Neural crest cell (in vitro differentiated cells): Measurements from ENCODE around the gene BLVRA. TPM values are rescaled to one million over a fixed set of nuclear protein-coding genes. Genes with fewer than 3 reads are reported as not detected.
A peak's percentile ranks its signal among the peaks of the same experiment; 100 is the strongest.
"Not testable (repeated sequence)": the region's sequence is repeated elsewhere in the genome, so short reads cannot be mapped to it uniquely, and the experiment has no call there.

ENCODE experiments used
- DNase-seq: peaks from one replicate; pipeline ENCODE4 v3.0.0; 2021; ENCODE audit warnings: low read depth, mixed read lengths, low spot score
- H3K27ac Mint-ChIP-seq: one replicate; pipeline ENCODE4 v1.8.0; 2021; ENCODE audit warnings: mild to moderate bottlenecking, mixed read lengths; ENCODE audit not compliant: unreplicated experiment
- H3K27me3 Mint-ChIP-seq: 2 replicates; pipeline ENCODE4 v1.8.0; 2021; ENCODE audit warnings: low read depth, mild to moderate bottlenecking, mixed read lengths
- H3K36me3 Mint-ChIP-seq: 2 replicates; pipeline ENCODE4 v1.8.0; 2021; ENCODE audit warnings: low read depth, mild to moderate bottlenecking, mixed read lengths
- H3K4me1 Mint-ChIP-seq: 2 replicates; pipeline ENCODE4 v1.8.0; 2021; ENCODE audit warnings: mixed read lengths
- H3K4me3 Mint-ChIP-seq: one replicate; pipeline ENCODE4 v1.8.0; 2021; ENCODE audit warnings: mild to moderate bottlenecking, mixed read lengths
- H3K9me3 Mint-ChIP-seq: 2 replicates; pipeline ENCODE4 v1.8.0; 2021; ENCODE audit warnings: mixed read lengths
- CTCF ChIP-seq: fragments of 200-600 bp; sonication (generic); conservative IDR thresholded peaks from 2 replicates; pipeline ENCODE4 v1.5.0; 2021; ENCODE audit warnings: antibody characterized with exemption, mild to moderate bottlenecking
- long read RNA-seq: library from polyadenylated mRNA; unstranded; transcript quantifications from one replicate; pipeline ENCODE4 v2.0.0, GENCODE V29; 2020
- total RNA-seq: library from RNA; stranded (reverse); gene quantifications from 2 replicates; pipeline ENCODE4 v1.2.1, GENCODE V29; 2021

Gene BLVRA
- total RNA-seq: 31.3 and 31.6 TPM in 2 replicates
- long read RNA-seq, transcript BLVRA-201 (8 exons, 1,071 nt): major isoform, 46 of 57 reads
- long read RNA-seq, transcript BLVRA-202 (9 exons, 1,161 nt): minor isoform, 5 of 57 reads
- long read RNA-seq, partial matches to known transcripts: 3 of 57 reads
- long read RNA-seq, other reads (novel, unspliced or antisense): 3 of 57 reads

- peak within 1 kb of the TSS; percentile 86 for H3K4me3 Mint-ChIP-seq
- peaks cover 28% of the 10 kb centered on the region for H3K27me3 Mint-ChIP-seq
- peak within 1 kb of the TSS; percentile 50 for H3K27ac Mint-ChIP-seq
- TF ChIP-seq CTCF: no peak
- no peaks in the 10 kb centered on the region for H3K36me3 Mint-ChIP-seq
- peak; percentile 49 for DNase-seq
- peaks cover 20% of the 10 kb centered on the region for H3K4me1 Mint-ChIP-seq
- no peaks in the 10 kb centered on the region for H3K9me3 Mint-ChIP-seq
Observed at GRCh38 chr7:43758029-43758821, at the start of gene BLVRA. Gene BLVRA (plus strand): TSS chr7:43758680. CDS start chr7:43771159, 12,479 bp downstream.

- Mint-ChIP-seq H3K4me1 (peaks cover 4% of the 10 kb centered on the region), H3K9me3 (peaks cover 16% of the 10 kb centered on the region), H3K4me3 (no peak overlapping the region), H3K36me3 (peaks cover 28% of the 10 kb centered on the region), H3K27ac (no peak overlapping the region), H3K27me3 (no peaks in the 10 kb centered on the region)
- no peak for TF ChIP-seq CTCF
- DNase-seq: no peak
Observed at GRCh38 chr7:43711503-43711902, 47.0 kb upstream of the BLVRA start.

GRCh38 chr7:43715966-43716365 is 42.5 kb upstream of the BLVRA start:
- H3K4me3 Mint-ChIP-seq, H3K9me3 Mint-ChIP-seq, DNase-seq, H3K27ac Mint-ChIP-seq, H3K4me1 Mint-ChIP-seq, H3K27me3 Mint-ChIP-seq: not testable (repeated sequence)
- H3K36me3 Mint-ChIP-seq: peaks cover 17% of the 10 kb centered on the region

GRCh38 chr7:43716598-43716997 is 41.9 kb upstream of the BLVRA start:
- Mint-ChIP-seq H3K27ac (no peak overlapping the region), H3K4me3 (no peak overlapping the region), H3K9me3 (peaks cover 9% of the 10 kb centered on the region), H3K36me3 (peaks cover 17% of the 10 kb centered on the region), H3K4me1 (peaks cover 3% of the 10 kb centered on the region), H3K27me3 (no peaks in the 10 kb centered on the region)
- DNase-seq: no peak
- TF ChIP-seq CTCF: no peak

GRCh38 chr7:43721193-43721806 is 37.2 kb upstream of the BLVRA start:
- Mint-ChIP-seq H3K4me1 (peaks cover 8% of the 10 kb centered on the region), H3K36me3 (peaks cover 9% of the 10 kb centered on the region), H3K27me3 (no peaks in the 10 kb centered on the region), H3K27ac (no peak overlapping the region), H3K9me3 (peaks cover 2% of the 10 kb centered on the region), H3K4me3 (peak overlapping the region; percentile 47)
- DNase-seq: no peak
- TF ChIP-seq CTCF: peak; percentile 80

- no peak for DNase-seq
- TF ChIP-seq CTCF: no peak
- no peak overlapping the region for H3K4me3 Mint-ChIP-seq
- no peak overlapping the region for H3K27ac Mint-ChIP-seq
- H3K27me3 Mint-ChIP-seq: no peaks in the 10 kb centered on the region
- H3K36me3 Mint-ChIP-seq: peaks cover 9% of the 10 kb centered on the region
- no peaks in the 10 kb centered on the region for H3K9me3 Mint-ChIP-seq
- peaks cover 22% of the 10 kb centered on the region for H3K4me1 Mint-ChIP-seq
Observed at GRCh38 chr7:43723007-43723341, 35.5 kb upstream of the BLVRA start.
